ENCODE measurements around the gene ITGAE.

GRCh38 chr17:3690094-3690715, 110.8 kb downstream of the ITGAE start:
- TF ChIP-seq CTCF (IDR thresholded peaks at IDR 0.05): no peak
- TF ChIP-seq EZH2phosphoT487 (IDR thresholded peaks at IDR 0.05): no peak
